Lower lobe of right lung (tissue), 2 donors: ENCODE results near the gene TANC2. TPM values are rescaled to one million over a fixed set of nuclear protein-coding genes. Genes with fewer than 3 reads are reported as not detected.

Experiments used
- ATAC-seq, 2 donors: fragments of 200-7000 bp; cut with Tn5 transposase; one replicate each; pipeline ENCODE4 v1.9.1; 2020 to 2022; ENCODE audit warnings: mild to moderate bottlenecking in 2 of 2, moderate library complexity in 2 of 2
- DNase-seq: peaks from one replicate; pipeline ENCODE4 v3.0.0-alpha.2; 2020
- H3K27ac ChIP-seq: fragments of 200-600 bp; one replicate; pipeline ENCODE4 v1.8.0; 2022
- H3K27me3 ChIP-seq: fragments of 200-600 bp; one replicate; pipeline ENCODE4 v1.8.0; 2022; ENCODE audit warnings: low read depth
- H3K36me3 ChIP-seq: fragments of 200-600 bp; one replicate; pipeline ENCODE4 v1.8.0; 2022; ENCODE audit warnings: mild to moderate bottlenecking
- H3K4me1 ChIP-seq: fragments of 200-600 bp; one replicate; pipeline ENCODE4 v1.8.0; 2022
- H3K4me3 ChIP-seq: fragments of 200-600 bp; one replicate; pipeline ENCODE4 v1.8.0; 2022; ENCODE audit warnings: mild to moderate bottlenecking
- H3K9me3 ChIP-seq: fragments of 200-600 bp; one replicate; pipeline ENCODE4 v1.8.0; 2022
- intact Hi-C: fragments of 100-400 bp; cut with DNase I; formaldehyde crosslinking; loops from one replicate; pipeline ENCODE4 v1.11.0; 2022
- total RNA-seq: library from RNA; stranded (reverse); fragmentation: NEBNext Ultra II Directional; extraction: Animal tissue kit (Norgen Biotek cat#: 25700); gene quantifications from one replicate; pipeline ENCODE4 v1.2.1, GENCODE V29; 2021
- TF ChIP-seq, protein P1 (sequence below): fragments of 200-600 bp; IDR thresholded peaks from one replicate; pipeline ENCODE4 v1.8.0; 2022; ENCODE audit warnings: antibody characterized with exemption, mild to moderate bottlenecking
- donor health status: DM: no; HTN: yes; CAD: no; lungs with severe emphysema.

Gene TANC2
- total RNA-seq, 1 donor from 2014 or later: 125 TPM

DNA sequence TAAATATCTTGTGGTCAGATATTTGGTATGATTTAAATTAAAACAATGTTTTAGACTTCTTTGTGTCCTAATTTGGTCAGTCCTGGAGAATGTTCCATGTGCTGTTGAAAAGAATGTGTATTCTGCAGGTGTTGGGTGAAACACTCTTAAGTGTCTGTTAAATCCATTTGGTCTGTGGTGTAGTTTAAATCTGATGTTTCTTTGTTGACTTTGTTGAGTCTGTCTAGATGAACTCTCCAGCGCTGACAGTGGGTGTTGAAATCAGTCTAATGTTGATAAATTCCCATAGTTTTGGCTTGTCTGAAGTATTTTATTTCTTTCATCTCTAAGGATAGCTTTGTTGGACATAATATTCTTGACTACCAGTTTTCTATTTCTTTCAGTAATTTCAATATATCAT lies 18.8 kb downstream of the TANC2 start:
- no peak for DNase-seq
- Histone ChIP-seq H3K27me3 (no peaks in the 10 kb centered on the region), H3K4me1 (no peaks in the 10 kb centered on the region), H3K4me3 (no peak overlapping the region), H3K36me3 (no peaks in the 10 kb centered on the region), H3K27ac (no peak overlapping the region), H3K9me3 (peaks cover 22% of the 10 kb centered on the region)
- ATAC-seq: no peak
- TF ChIP-seq, protein P1, sequence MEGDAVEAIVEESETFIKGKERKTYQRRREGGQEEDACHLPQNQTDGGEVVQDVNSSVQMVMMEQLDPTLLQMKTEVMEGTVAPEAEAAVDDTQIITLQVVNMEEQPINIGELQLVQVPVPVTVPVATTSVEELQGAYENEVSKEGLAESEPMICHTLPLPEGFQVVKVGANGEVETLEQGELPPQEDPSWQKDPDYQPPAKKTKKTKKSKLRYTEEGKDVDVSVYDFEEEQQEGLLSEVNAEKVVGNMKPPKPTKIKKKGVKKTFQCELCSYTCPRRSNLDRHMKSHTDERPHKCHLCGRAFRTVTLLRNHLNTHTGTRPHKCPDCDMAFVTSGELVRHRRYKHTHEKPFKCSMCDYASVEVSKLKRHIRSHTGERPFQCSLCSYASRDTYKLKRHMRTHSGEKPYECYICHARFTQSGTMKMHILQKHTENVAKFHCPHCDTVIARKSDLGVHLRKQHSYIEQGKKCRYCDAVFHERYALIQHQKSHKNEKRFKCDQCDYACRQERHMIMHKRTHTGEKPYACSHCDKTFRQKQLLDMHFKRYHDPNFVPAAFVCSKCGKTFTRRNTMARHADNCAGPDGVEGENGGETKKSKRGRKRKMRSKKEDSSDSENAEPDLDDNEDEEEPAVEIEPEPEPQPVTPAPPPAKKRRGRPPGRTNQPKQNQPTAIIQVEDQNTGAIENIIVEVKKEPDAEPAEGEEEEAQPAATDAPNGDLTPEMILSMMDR: no peak
- intact Hi-C loops: loop anchor here (10.0 kb wide), 1 partner anchor 280 kb away; no protein-coding TSS in a partner anchor

DNA sequence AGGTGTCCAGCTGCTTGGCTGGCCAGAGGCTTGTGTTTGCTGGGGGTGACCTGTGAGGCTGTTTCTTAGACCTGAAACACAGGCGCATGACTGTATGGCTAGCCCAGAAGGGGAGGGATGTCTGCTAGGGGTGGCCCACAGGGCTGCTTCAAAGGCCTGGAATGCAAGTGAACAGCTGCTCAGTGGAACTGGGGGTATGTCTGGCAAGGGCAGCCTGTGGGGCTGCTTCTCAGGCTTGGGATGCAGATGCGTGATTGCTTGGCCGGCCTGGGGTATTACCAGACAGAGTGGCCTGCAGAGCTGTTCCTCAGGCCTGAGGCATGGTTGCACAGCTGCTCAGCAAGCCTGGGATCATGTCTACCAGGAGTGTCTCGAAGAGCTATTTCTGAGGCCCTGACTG lies 20.5 kb downstream of the TANC2 start:
- intact Hi-C loops: loop anchor here (10.0 kb wide), 1 partner anchor 282 kb away; no protein-coding TSS in a partner anchor
- no peak for DNase-seq

DNA sequence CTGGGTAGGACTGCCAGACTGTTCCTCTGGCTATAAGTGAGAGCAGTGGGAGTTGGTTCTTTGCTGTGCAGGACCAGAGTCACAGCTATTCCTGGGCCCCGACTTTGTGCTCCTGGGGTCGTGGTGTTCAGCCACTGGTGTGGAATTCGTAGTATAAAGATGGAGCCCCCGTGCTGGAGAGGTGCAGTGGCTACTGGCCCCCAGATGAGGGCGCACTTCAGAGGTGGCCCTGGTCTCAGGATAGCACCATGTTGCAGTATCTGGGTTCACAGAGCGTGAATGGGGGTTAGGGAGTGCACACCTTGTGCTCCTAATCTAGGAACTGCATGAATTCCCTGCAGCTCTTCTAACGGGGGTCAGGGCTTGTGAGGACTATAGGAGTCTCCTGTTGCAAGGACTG lies 21.1 kb downstream of the TANC2 start:
- no peak overlapping the region for H3K4me3 ChIP-seq
- ATAC-seq: peak in 1 of 2 donors; percentile 33
- no peak overlapping the region for H3K27ac ChIP-seq
- DNase-seq: no peak
- H3K4me1 ChIP-seq: no peaks in the 10 kb centered on the region
- no peaks in the 10 kb centered on the region for H3K36me3 ChIP-seq
- TF ChIP-seq, protein P1: no peak
- intact Hi-C loops: loop anchor here (10.0 kb wide), 1 partner anchor 282 kb away; no protein-coding TSS in a partner anchor
- H3K9me3 ChIP-seq: peaks cover 22% of the 10 kb centered on the region
- H3K27me3 ChIP-seq: no peaks in the 10 kb centered on the region

More for the DNA sequence above, 20.5 kb downstream of the TANC2 start:
- Histone ChIP-seq H3K4me1 (no peaks in the 10 kb centered on the region), H3K36me3 (no peaks in the 10 kb centered on the region), H3K4me3 (no peak overlapping the region), H3K27ac (no peak overlapping the region), H3K27me3 (no peaks in the 10 kb centered on the region), H3K9me3 (peaks cover 22% of the 10 kb centered on the region)
- TF ChIP-seq, protein P1: no peak
- peak; percentile 11 for ATAC-seq

DNA sequence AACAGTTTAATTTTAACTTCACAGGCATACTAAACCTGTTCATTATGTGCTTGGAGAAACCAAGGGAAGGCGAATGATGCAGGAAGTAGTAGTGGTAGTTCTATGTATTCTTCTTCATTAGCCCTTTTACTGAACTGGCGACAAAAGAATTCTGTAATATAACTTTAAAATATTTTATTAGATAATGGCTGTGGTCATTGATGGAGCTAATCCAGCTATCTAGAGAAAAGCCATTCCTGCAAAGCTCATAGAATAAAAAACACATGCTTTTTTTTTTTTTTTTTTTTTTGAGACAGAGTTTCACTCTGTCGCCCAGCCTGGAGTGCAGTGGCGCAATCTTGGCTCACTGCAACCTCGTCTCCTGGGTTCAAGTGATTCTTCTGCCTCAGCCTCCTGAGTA lies 23.5 kb downstream of the TANC2 start:
- H3K4me1 ChIP-seq: no peaks in the 10 kb centered on the region
- peaks cover 9% of the 10 kb centered on the region for H3K9me3 ChIP-seq
- H3K36me3 ChIP-seq: no peaks in the 10 kb centered on the region
- no peak overlapping the region for H3K27ac ChIP-seq
- TF ChIP-seq, protein P1: no peak
- no peak for DNase-seq
- no peak overlapping the region for H3K4me3 ChIP-seq
- ATAC-seq: no peak
- H3K27me3 ChIP-seq: no peaks in the 10 kb centered on the region
- intact Hi-C loops: loop anchor here (10.0 kb wide), 1 partner anchor 285 kb away; no protein-coding TSS in a partner anchor

DNA sequence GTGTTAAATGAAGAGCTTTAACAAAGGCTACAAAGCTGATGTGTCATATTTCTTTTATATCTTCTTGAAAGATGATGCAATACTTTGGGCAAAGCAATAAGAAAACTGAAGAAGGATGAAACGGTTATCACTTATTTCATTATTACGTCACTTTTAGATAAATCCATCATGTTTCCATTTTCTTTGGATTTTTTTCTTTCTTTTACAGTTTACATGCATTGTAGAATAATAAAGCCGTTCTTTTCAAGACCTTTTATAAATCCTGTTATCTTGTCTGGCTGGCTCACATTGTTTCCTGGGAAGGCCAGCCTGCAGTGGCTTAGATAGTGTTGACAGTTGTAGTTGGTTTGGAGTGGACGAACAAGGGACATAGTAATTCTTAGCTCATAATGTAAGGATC lies 28.9 kb downstream of the TANC2 start:
- intact Hi-C loops: no loop called here
- Histone ChIP-seq H3K36me3 (no peaks in the 10 kb centered on the region), H3K27ac (no peak overlapping the region), H3K27me3 (no peaks in the 10 kb centered on the region), H3K4me1 (peaks cover 12% of the 10 kb centered on the region), H3K9me3 (no peaks in the 10 kb centered on the region), H3K4me3 (no peak overlapping the region)
- no peak for ATAC-seq
- TF ChIP-seq, protein P1: no peak
- no peak for DNase-seq
